Hepatocyte (in vitro differentiated cells): ENCODE measurements around the gene ZSCAN32. TPM values are rescaled to one million over a fixed set of nuclear protein-coding genes. Genes with fewer than 3 reads are reported as not detected.

Source experiments
- DNase-seq: peaks from one replicate; pipeline ENCODE4 v3.0.0-alpha.2; 2016; ENCODE audit warnings: low spot score
- H2AFZ ChIP-seq: fragments of 200-600 bp; sonication (generic); 2 replicates; pipeline ENCODE4 v1.6.0; 2016; ENCODE audit warnings: antibody characterized with exemption, mild to moderate bottlenecking
- H3K27ac ChIP-seq: fragments of 200-600 bp; sonication (generic); 2 replicates; pipeline ENCODE4 v1.5.1; 2016; ENCODE audit warnings: mild to moderate bottlenecking
- H3K27me3 ChIP-seq: fragments of 200-600 bp; sonication (generic); 2 replicates; pipeline ENCODE4 v1.6.1; 2016
- H3K36me3 ChIP-seq: fragments of 200-600 bp; sonication (generic); replicated peaks from 2 replicates; pipeline ENCODE4 v1.5.1; 2016; ENCODE audit warnings: low read depth; ENCODE audit not compliant: insufficient read depth
- H3K4me1 ChIP-seq: fragments of 200-600 bp; sonication (generic); 2 replicates; pipeline ENCODE4 v1.5.1; 2016; ENCODE audit warnings: mild to moderate bottlenecking, moderate library complexity; ENCODE audit not compliant: insufficient read depth
- H3K4me2 ChIP-seq: fragments of 200-600 bp; sonication (generic); 2 replicates; pipeline ENCODE4 v1.6.0; 2016
- H3K4me3 ChIP-seq: fragments of 200-600 bp; sonication (generic); 2 replicates; pipeline ENCODE4 v1.5.1; 2016; ENCODE audit warnings: mild to moderate bottlenecking
- H3K79me2 ChIP-seq: fragments of 200-600 bp; sonication (generic); 2 replicates; pipeline ENCODE4 v1.6.0; 2017; ENCODE audit warnings: mild to moderate bottlenecking
- H3K9me2 ChIP-seq: fragments of 200-600 bp; sonication (generic); replicated peaks from 2 replicates; pipeline ENCODE4 v1.6.0; 2017; ENCODE audit warnings: mild to moderate bottlenecking; ENCODE audit not compliant: insufficient read depth
- H3K9me3 ChIP-seq: fragments of 200-600 bp; sonication (generic); 2 replicates; pipeline ENCODE4 v1.5.1; 2016; ENCODE audit warnings: low read depth, mild to moderate bottlenecking
- H4K20me1 ChIP-seq: fragments of 200-600 bp; sonication (generic); 2 replicates; pipeline ENCODE4 v1.6.0; 2016; ENCODE audit warnings: mild to moderate bottlenecking; ENCODE audit not compliant: insufficient read depth, poor library complexity, severe bottlenecking
- CTCF ChIP-seq: fragments of 200-600 bp; sonication (generic); IDR thresholded peaks from 2 replicates; pipeline ENCODE4 v1.5.1; 2016; ENCODE audit warnings: antibody characterized with exemption, mild to moderate bottlenecking; ENCODE audit not compliant: poor library complexity
- EZH2 ChIP-seq: fragments of 200-600 bp; sonication (generic); IDR thresholded peaks from 2 replicates; pipeline ENCODE4 v1.6.1; 2016; ENCODE audit warnings: antibody characterized with exemption, mild to moderate bottlenecking, borderline replicate concordance
- EZH2phosphoT487 ChIP-seq: fragments of 200-600 bp; sonication (generic); IDR thresholded peaks from one replicate; pipeline ENCODE4 v1.6.1; 2018; ENCODE audit warnings: antibody characterized with exemption, mild to moderate bottlenecking, low read depth, moderate library complexity; ENCODE audit not compliant: unreplicated experiment, severe bottlenecking
- WGBS: methylation state at CpG from one replicate; pipeline ENCODE4 v1.1.6; 2016; ENCODE audit warnings: low lambda C conversion rate; ENCODE audit errors: missing lambda C conversion rate; 5-methylcytosine and 5-hydroxymethylcytosine counted together
- polyA plus RNA-seq: library from polyadenylated mRNA; unstranded; fragments of >200 nt; fragmentation: Nextera tagmentation; extraction: Ambion mirVana; gene quantifications from 2 replicates; pipeline ENCODE4 v1.2.1, GENCODE V29; 2016
- total RNA-seq: library from RNA; depleted of rRNA; stranded (reverse); fragments of >200 nt; gene quantifications from 2 replicates; pipeline ENCODE4 v1.2.3, GENCODE V29; 2014

ZSCAN32 gene
- total and polyA plus RNA-seq, 2 experiments from 2014 or later, result 6.5 to 9.7 TPM

GRCh38 chr16:3413730-3414379 lies 13.1 kb upstream of the ZSCAN32 start:
- Histone ChIP-seq H3K9me2 (no peaks in the 10 kb centered on the region), H2AFZ (no peak overlapping the region), H3K4me2 (no peak overlapping the region), H3K79me2 (no peaks in the 10 kb centered on the region), H3K4me1 (no peaks in the 10 kb centered on the region), H3K4me3 (no peak overlapping the region), H3K27ac (no peak overlapping the region), H3K36me3 (peaks cover 11% of the 10 kb centered on the region), H3K27me3 (no peaks in the 10 kb centered on the region), H3K9me3 (peaks cover 23% of the 10 kb centered on the region), H4K20me1 (no peaks in the 10 kb centered on the region)
- 96% methylated on average over 29 of the region's 29 CpGs for WGBS
- no peak for TF ChIP-seq EZH2
- TF ChIP-seq CTCF, result no peak
- no peak for TF ChIP-seq EZH2phosphoT487
- DNase-seq, result no peak

GRCh38 chr16:3408561-3409197 lies 7.9 kb upstream of the ZSCAN32 start:
- peaks cover 9% of the 10 kb centered on the region for H3K79me2 ChIP-seq
- DNase-seq, result no peak
- WGBS, result 96% methylated on average over 12 of the region's 12 CpGs
- peaks cover 60% of the 10 kb centered on the region for H3K9me3 ChIP-seq
- H3K36me3 ChIP-seq, result peaks cover 24% of the 10 kb centered on the region
- no peaks in the 10 kb centered on the region for H4K20me1 ChIP-seq
- no peaks in the 10 kb centered on the region for H3K9me2 ChIP-seq
- no peak overlapping the region for H3K4me2 ChIP-seq
- no peaks in the 10 kb centered on the region for H3K4me1 ChIP-seq
- H2AFZ ChIP-seq, result no peak overlapping the region
- no peak overlapping the region for H3K27ac ChIP-seq
- H3K27me3 ChIP-seq, result no peaks in the 10 kb centered on the region
- no peak overlapping the region for H3K4me3 ChIP-seq
- no peak for TF ChIP-seq CTCF
- no peak for TF ChIP-seq EZH2phosphoT487
- TF ChIP-seq EZH2, result no peak

GRCh38 chr16:3401719-3402397 lies 1.1 kb upstream of the ZSCAN32 start:
- H3K4me3 ChIP-seq, result peak overlapping the region; percentile 54
- H3K4me2 ChIP-seq, result peak overlapping the region; percentile 91
- H3K27ac ChIP-seq, result peak overlapping the region; percentile 81
- H4K20me1 ChIP-seq, result no peaks in the 10 kb centered on the region
- H3K4me1 ChIP-seq, result peaks cover 6% of the 10 kb centered on the region
- no peaks in the 10 kb centered on the region for H3K9me2 ChIP-seq
- peak overlapping the region; percentile 86 for H2AFZ ChIP-seq
- no peak for TF ChIP-seq CTCF
- TF ChIP-seq EZH2phosphoT487, result no peak
- DNase-seq, result peak; percentile 19
- WGBS, result 23% methylated on average over 17 of the region's 17 CpGs
- H3K9me3 ChIP-seq, result peaks cover 30% of the 10 kb centered on the region
- peaks cover 50% of the 10 kb centered on the region for H3K79me2 ChIP-seq
- H3K27me3 ChIP-seq, result no peaks in the 10 kb centered on the region
- H3K36me3 ChIP-seq, result peaks cover 4% of the 10 kb centered on the region
